Activated T-helper 2 cell treated with anti-CD3 and anti-CD28 coated beads, Interferon-gamma antibody, Interleukin-2, Interleukin-4, amounts not matched to agents 10 μg/mL and 5 μg/mL and 100 μg/mL, durations not matched to agents 14 hours and 24 hours and 36 hours (primary cell): Measurements from ENCODE around the gene JOSD1. TPM values are rescaled to one million over a fixed set of nuclear protein-coding genes. Genes with fewer than 3 reads are reported as not detected.
A peak's percentile ranks its signal among the peaks of the same experiment; 100 is the strongest.

Source experiments
- DNase-seq: peaks from one replicate; pipeline ENCODE4 v3.0.0; 2021; ENCODE audit warnings: low spot score
- H3K27ac Mint-ChIP-seq: one replicate; pipeline ENCODE4 v1.8.0; 2021; ENCODE audit warnings: mixed read lengths
- H3K27me3 Mint-ChIP-seq: one replicate; pipeline ENCODE4 v1.8.0; 2021; ENCODE audit warnings: low read depth, mixed read lengths
- H3K36me3 Mint-ChIP-seq: one replicate; pipeline ENCODE4 v1.8.0; 2021; ENCODE audit warnings: low read depth, mixed read lengths
- H3K4me1 Mint-ChIP-seq: one replicate; pipeline ENCODE4 v1.8.0; 2021; ENCODE audit warnings: low read depth, mixed read lengths
- H3K4me3 Mint-ChIP-seq: one replicate; pipeline ENCODE4 v1.8.0; 2021; ENCODE audit warnings: low read depth, mild to moderate bottlenecking, moderate library complexity, mixed read lengths
- H3K9me3 Mint-ChIP-seq: one replicate; pipeline ENCODE4 v1.8.0; 2021; ENCODE audit warnings: mixed read lengths
- intact Hi-C: fragments of 100-400 bp; cut with micrococcal nuclease; formaldehyde crosslinking; loops from one replicate; pipeline ENCODE4 v1.15.1; 2023
- total RNA-seq: library from RNA; stranded (reverse); gene quantifications from 2 replicates; pipeline ENCODE4 v1.2.3, GENCODE V29; 2022

JOSD1 gene
- total RNA-seq, 1 donor from 2014 or later = 101 TPM

- no peaks in the 10 kb centered on the region for H3K27me3 Mint-ChIP-seq
- no peak for DNase-seq
- peaks cover 84% of the 10 kb centered on the region for H3K36me3 Mint-ChIP-seq
- H3K4me3 Mint-ChIP-seq = no peak overlapping the region
- H3K9me3 Mint-ChIP-seq = no peaks in the 10 kb centered on the region
- intact Hi-C loops = no loop called here
- no peak overlapping the region for H3K27ac Mint-ChIP-seq
- peaks cover 11% of the 10 kb centered on the region for H3K4me1 Mint-ChIP-seq
Measured at GRCh38 chr22:38685761-38686160, 15.0 kb downstream of the JOSD1 start.

- Mint-ChIP-seq H3K4me3 (no peak overlapping the region), H3K4me1 (peaks cover 11% of the 10 kb centered on the region), H3K36me3 (peaks cover 78% of the 10 kb centered on the region), H3K9me3 (no peaks in the 10 kb centered on the region), H3K27ac (no peak overlapping the region), H3K27me3 (no peaks in the 10 kb centered on the region)
- no peak for DNase-seq
- intact Hi-C loops = no loop called here
Measured at GRCh38 chr22:38684895-38685294, 15.8 kb downstream of the JOSD1 start.

GRCh38 chr22:38681582-38682335 lies 19.0 kb downstream of the JOSD1 start, which contains the start of gene TOMM22:
Gene TOMM22 (plus strand): TSS chr22:38681957. CDS start chr22:38681979, 22 bp downstream.
- peak; percentile 82 for DNase-seq
- H3K9me3 Mint-ChIP-seq = no peaks in the 10 kb centered on the region
- no peaks in the 10 kb centered on the region for H3K27me3 Mint-ChIP-seq
- H3K36me3 Mint-ChIP-seq = peaks cover 49% of the 10 kb centered on the region
- peaks cover 11% of the 10 kb centered on the region for H3K4me1 Mint-ChIP-seq
- H3K4me3 Mint-ChIP-seq = peak within 1 kb of the TSS; percentile 97
- intact Hi-C loops = loop anchor here (2.0 kb wide), 1 partner anchor 19 kb away; the partner anchor contains the start of gene JOSD1
- H3K27ac Mint-ChIP-seq = peak within 1 kb of the TSS; percentile 95

GRCh38 chr22:38675833-38676232 lies 24.9 kb downstream of the JOSD1 start:
- Mint-ChIP-seq H3K27me3 (no peaks in the 10 kb centered on the region), H3K4me3 (no peak overlapping the region), H3K27ac (no peak overlapping the region), H3K4me1 (no peaks in the 10 kb centered on the region), H3K9me3 (no peaks in the 10 kb centered on the region), H3K36me3 (peaks cover 25% of the 10 kb centered on the region)
- no peak for DNase-seq
- intact Hi-C loops = no loop called here

GRCh38 chr22:38674888-38675287 lies 25.9 kb downstream of the JOSD1 start:
- H3K9me3 Mint-ChIP-seq = no peaks in the 10 kb centered on the region
- peaks cover 27% of the 10 kb centered on the region for H3K36me3 Mint-ChIP-seq
- H3K4me1 Mint-ChIP-seq = no peaks in the 10 kb centered on the region
- H3K27me3 Mint-ChIP-seq = no peaks in the 10 kb centered on the region
- no peak for DNase-seq
- intact Hi-C loops = no loop called here
- H3K27ac Mint-ChIP-seq = no peak overlapping the region
- no peak overlapping the region for H3K4me3 Mint-ChIP-seq

GRCh38 chr22:38657045-38657909 lies 43.5 kb downstream of the JOSD1 start:
- peak; percentile 40 for DNase-seq
- Mint-ChIP-seq H3K4me1 (peaks cover 10% of the 10 kb centered on the region), H3K27ac (peak overlapping the region; percentile 87), H3K4me3 (peak overlapping the region; percentile 85), H3K9me3 (no peaks in the 10 kb centered on the region), H3K27me3 (no peaks in the 10 kb centered on the region), H3K36me3 (no peaks in the 10 kb centered on the region)
- intact Hi-C loops = loop anchor here (2.0 kb wide), 1 partner anchor 48 kb away; the partner anchor contains the start of gene GTPBP1

GRCh38 chr22:38656256-38657044 lies 44.3 kb downstream of the JOSD1 start, which contains the start of the genes CBY1 and FAM227A:
Gene CBY1 (plus strand): TSS chr22:38656638. CDS start chr22:38668055, 11,417 bp downstream.
Gene FAM227A (minus strand): TSS chr22:38656392. CDS start chr22:38650168, 6,224 bp downstream.
- H3K27ac Mint-ChIP-seq = peak within 1 kb of the TSS; percentile 87
- H3K4me1 Mint-ChIP-seq = peaks cover 10% of the 10 kb centered on the region
- H3K4me3 Mint-ChIP-seq = peak within 1 kb of the TSS; percentile 85
- intact Hi-C loops = loop anchor here (2.0 kb wide), 1 partner anchor 48 kb away; the partner anchor contains the start of gene GTPBP1
- no peaks in the 10 kb centered on the region for H3K9me3 Mint-ChIP-seq
- peak; percentile 83 for DNase-seq
- no peaks in the 10 kb centered on the region for H3K27me3 Mint-ChIP-seq
- H3K36me3 Mint-ChIP-seq = no peaks in the 10 kb centered on the region

GRCh38 chr22:38655519-38656255 lies 45.1 kb downstream of the JOSD1 start:
- no peak for DNase-seq
- no peaks in the 10 kb centered on the region for H3K27me3 Mint-ChIP-seq
- H3K4me3 Mint-ChIP-seq = peak overlapping the region; percentile 85
- no peaks in the 10 kb centered on the region for H3K36me3 Mint-ChIP-seq
- H3K4me1 Mint-ChIP-seq = peaks cover 10% of the 10 kb centered on the region
- H3K27ac Mint-ChIP-seq = no peak overlapping the region
- H3K9me3 Mint-ChIP-seq = no peaks in the 10 kb centered on the region
- intact Hi-C loops = loop anchor here (2.0 kb wide), 1 partner anchor 49 kb away; the partner anchor contains the start of gene GTPBP1

- Mint-ChIP-seq H3K4me3 (peak overlapping the region; percentile 20), H3K27me3 (no peaks in the 10 kb centered on the region), H3K27ac (no peak overlapping the region), H3K36me3 (no peaks in the 10 kb centered on the region), H3K4me1 (peaks cover 10% of the 10 kb centered on the region), H3K9me3 (no peaks in the 10 kb centered on the region)
- no peak for DNase-seq
- intact Hi-C loops = no loop called here
Measured at GRCh38 chr22:38653741-38654140, 47.0 kb downstream of the JOSD1 start.

- no peaks in the 10 kb centered on the region for H3K9me3 Mint-ChIP-seq
- peaks cover 2% of the 10 kb centered on the region for H3K27me3 Mint-ChIP-seq
- H3K4me1 Mint-ChIP-seq = peaks cover 8% of the 10 kb centered on the region
- H3K36me3 Mint-ChIP-seq = no peaks in the 10 kb centered on the region
- no peak overlapping the region for H3K4me3 Mint-ChIP-seq
- no peak overlapping the region for H3K27ac Mint-ChIP-seq
- no peak for DNase-seq
- intact Hi-C loops = no loop called here
Measured at GRCh38 chr22:38652859-38653258, 47.9 kb downstream of the JOSD1 start.

- H3K36me3 Mint-ChIP-seq = no peaks in the 10 kb centered on the region
- DNase-seq = no peak
- H3K27ac Mint-ChIP-seq = no peak overlapping the region
- no peak overlapping the region for H3K4me3 Mint-ChIP-seq
- no peaks in the 10 kb centered on the region for H3K9me3 Mint-ChIP-seq
- peaks cover 3% of the 10 kb centered on the region for H3K27me3 Mint-ChIP-seq
- intact Hi-C loops = no loop called here
- H3K4me1 Mint-ChIP-seq = no peaks in the 10 kb centered on the region
Measured at GRCh38 chr22:38649841-38650522, 50.8 kb downstream of the JOSD1 start.
